OCI-LY1 (cell line): ENCODE measurements around the gene F10.

Experiments
- CTCF ChIP-seq: fragments of 200-600 bp; sonication (generic), shearing (Covaris generic); IDR thresholded peaks from 2 replicates; pipeline ENCODE4 v1.5.1; 2017; ENCODE audit warnings: mild to moderate bottlenecking, antibody characterized with exemption, low read length, moderate library complexity, mixed read lengths
- EZH2 ChIP-seq: fragments of 200-600 bp; sonication (generic), shearing (Covaris generic); IDR thresholded peaks from 2 replicates; pipeline ENCODE4 v1.8.0; 2017; ENCODE audit warnings: borderline replicate concordance, mixed run types, mild to moderate bottlenecking, antibody characterized with exemption, low read length, moderate library complexity, mixed read lengths

DNA sequence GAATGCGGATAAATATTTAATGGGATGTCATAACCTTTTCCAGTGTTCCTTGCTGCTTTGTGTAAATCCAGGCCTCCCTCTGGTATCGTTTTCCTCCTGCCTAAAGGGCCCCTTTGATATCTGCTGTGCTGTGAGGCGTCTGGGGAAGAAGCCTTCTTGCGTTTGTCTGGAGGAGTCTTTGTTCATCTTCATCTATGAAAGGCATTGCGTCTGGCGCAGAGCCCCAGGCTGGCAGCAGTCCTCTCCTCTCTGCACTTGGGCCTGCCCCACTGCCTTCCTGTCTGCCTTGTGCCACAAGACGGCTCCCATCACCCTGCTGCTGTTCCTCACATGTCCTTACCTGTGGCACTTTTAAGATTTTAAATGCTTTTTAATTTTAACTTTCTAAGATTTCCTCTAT is 45.6 kb downstream of the F10 start:
- TF ChIP-seq CTCF = no peak
- TF ChIP-seq EZH2 = no peak
